C4-2B (cell line): ENCODE results near the gene NLRP14.

ENCODE experiments used
- H3K27ac ChIP-seq: fragments of 450-650 bp; 2 replicates; pipeline ENCODE4 v1.5.1; 2017
- CTCF ChIP-seq: fragments of 450-650 bp; conservative IDR thresholded peaks from 2 replicates; pipeline ENCODE4 v1.5.1; 2017; ENCODE audit warnings: mild to moderate bottlenecking
- ZFX ChIP-seq: fragments of 450-650 bp; IDR thresholded peaks from 2 replicates; pipeline ENCODE4 v1.6.1; 2017

NLRP14 gene

GRCh38 chr11:7056828-7057513, 36.7 kb downstream of the NLRP14 start:
- TF ChIP-seq CTCF (no peak), ZFX (no peak)
- no peak overlapping the region for H3K27ac ChIP-seq

GRCh38 chr11:7057641-7058040, 37.4 kb downstream of the NLRP14 start:
- no peak overlapping the region for H3K27ac ChIP-seq
- TF ChIP-seq ZFX = no peak
- TF ChIP-seq CTCF = no peak

- no peak for TF ChIP-seq CTCF
- no peak for TF ChIP-seq ZFX
- H3K27ac ChIP-seq = no peak overlapping the region
Measured at GRCh38 chr11:7060868-7061267, 40.6 kb downstream of the NLRP14 start.

- H3K27ac ChIP-seq = no peak overlapping the region
- TF ChIP-seq CTCF (no peak), ZFX (no peak)
Measured at GRCh38 chr11:7062534-7062933, 42.3 kb downstream of the NLRP14 start.

- no peak for TF ChIP-seq ZFX
- no peak for TF ChIP-seq CTCF
- no peak overlapping the region for H3K27ac ChIP-seq
Measured at GRCh38 chr11:7072401-7073028, 52.2 kb downstream of the NLRP14 start.

- no peak overlapping the region for H3K27ac ChIP-seq
- TF ChIP-seq ZFX (no peak), CTCF (no peak)
Measured at GRCh38 chr11:7077101-7077500, 56.8 kb downstream of the NLRP14 start.

GRCh38 chr11:7079545-7080135, 59.4 kb downstream of the NLRP14 start:
- no peak overlapping the region for H3K27ac ChIP-seq
- TF ChIP-seq CTCF = no peak
- no peak for TF ChIP-seq ZFX
